GM13976 (cell line): ENCODE results near the gene EIF2B4.

Experiments used
- DNase-seq: peaks from one replicate; pipeline ENCODE4 v3.0.0; 2012; ENCODE audit warnings: low spot score
- in situ Hi-C: fragments of 300-500 bp; cut with MboI; formaldehyde crosslinking; loops from one replicate; pipeline ENCODE4 v1.12.0; 2022; ENCODE audit warnings: low sequenced_read_pairs, mixed read lengths, inconsistent platforms; ENCODE audit not compliant: unreplicated experiment
- TF ChIP-seq, protein P1 (sequence below): IDR thresholded peaks from 2 replicates; pipeline ENCODE4 v1.5.1; 2012; ENCODE audit warnings: borderline replicate concordance, mild to moderate bottlenecking; ENCODE audit not compliant: insufficient read depth; ENCODE audit errors: extremely low read depth, missing control alignments, control extremely low read depth

Gene EIF2B4

GRCh38 chr2:27376866-27377617, 6.9 kb upstream of the EIF2B4 start:
- in situ Hi-C loops = no loop called here
- DNase-seq = no peak
- TF ChIP-seq, protein P1, sequence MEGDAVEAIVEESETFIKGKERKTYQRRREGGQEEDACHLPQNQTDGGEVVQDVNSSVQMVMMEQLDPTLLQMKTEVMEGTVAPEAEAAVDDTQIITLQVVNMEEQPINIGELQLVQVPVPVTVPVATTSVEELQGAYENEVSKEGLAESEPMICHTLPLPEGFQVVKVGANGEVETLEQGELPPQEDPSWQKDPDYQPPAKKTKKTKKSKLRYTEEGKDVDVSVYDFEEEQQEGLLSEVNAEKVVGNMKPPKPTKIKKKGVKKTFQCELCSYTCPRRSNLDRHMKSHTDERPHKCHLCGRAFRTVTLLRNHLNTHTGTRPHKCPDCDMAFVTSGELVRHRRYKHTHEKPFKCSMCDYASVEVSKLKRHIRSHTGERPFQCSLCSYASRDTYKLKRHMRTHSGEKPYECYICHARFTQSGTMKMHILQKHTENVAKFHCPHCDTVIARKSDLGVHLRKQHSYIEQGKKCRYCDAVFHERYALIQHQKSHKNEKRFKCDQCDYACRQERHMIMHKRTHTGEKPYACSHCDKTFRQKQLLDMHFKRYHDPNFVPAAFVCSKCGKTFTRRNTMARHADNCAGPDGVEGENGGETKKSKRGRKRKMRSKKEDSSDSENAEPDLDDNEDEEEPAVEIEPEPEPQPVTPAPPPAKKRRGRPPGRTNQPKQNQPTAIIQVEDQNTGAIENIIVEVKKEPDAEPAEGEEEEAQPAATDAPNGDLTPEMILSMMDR = no peak

- TF ChIP-seq, protein P1 = no peak
- in situ Hi-C loops = no loop called here
- DNase-seq = no peak
These were observed 6.2 kb upstream of the EIF2B4 start for GRCh38 chr2:27376151-27376865.

GRCh38 chr2:27375513-27376099, 5.5 kb upstream of the EIF2B4 start:
- DNase-seq = no peak
- TF ChIP-seq, protein P1 = no peak
- in situ Hi-C loops = no loop called here

DNA sequence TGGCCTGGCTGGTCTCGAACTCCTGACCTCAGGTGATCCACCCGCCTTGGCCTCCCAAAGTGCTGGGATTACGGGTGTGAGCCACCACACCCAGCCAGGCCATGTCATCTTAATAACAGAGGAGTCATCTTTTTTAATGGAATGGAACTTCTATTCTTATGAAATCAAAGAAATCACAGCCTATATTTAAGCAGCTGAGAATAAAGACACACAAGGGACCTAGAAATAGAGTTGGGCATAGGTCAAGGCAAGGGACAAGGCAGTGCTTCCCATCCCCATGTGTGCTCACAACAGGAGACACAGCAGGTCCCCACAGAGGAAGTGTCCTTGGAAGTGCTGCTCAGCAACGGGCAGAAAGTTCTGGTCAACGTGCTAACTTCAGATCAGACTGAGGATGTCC, 3.4 kb upstream of the EIF2B4 start:
- TF ChIP-seq, protein P1 = no peak
- in situ Hi-C loops = no loop called here
- no peak for DNase-seq

GRCh38 chr2:27372937-27373336, 2.8 kb upstream of the EIF2B4 start:
- DNase-seq = no peak
- TF ChIP-seq, protein P1 = no peak
- in situ Hi-C loops = no loop called here

DNA sequence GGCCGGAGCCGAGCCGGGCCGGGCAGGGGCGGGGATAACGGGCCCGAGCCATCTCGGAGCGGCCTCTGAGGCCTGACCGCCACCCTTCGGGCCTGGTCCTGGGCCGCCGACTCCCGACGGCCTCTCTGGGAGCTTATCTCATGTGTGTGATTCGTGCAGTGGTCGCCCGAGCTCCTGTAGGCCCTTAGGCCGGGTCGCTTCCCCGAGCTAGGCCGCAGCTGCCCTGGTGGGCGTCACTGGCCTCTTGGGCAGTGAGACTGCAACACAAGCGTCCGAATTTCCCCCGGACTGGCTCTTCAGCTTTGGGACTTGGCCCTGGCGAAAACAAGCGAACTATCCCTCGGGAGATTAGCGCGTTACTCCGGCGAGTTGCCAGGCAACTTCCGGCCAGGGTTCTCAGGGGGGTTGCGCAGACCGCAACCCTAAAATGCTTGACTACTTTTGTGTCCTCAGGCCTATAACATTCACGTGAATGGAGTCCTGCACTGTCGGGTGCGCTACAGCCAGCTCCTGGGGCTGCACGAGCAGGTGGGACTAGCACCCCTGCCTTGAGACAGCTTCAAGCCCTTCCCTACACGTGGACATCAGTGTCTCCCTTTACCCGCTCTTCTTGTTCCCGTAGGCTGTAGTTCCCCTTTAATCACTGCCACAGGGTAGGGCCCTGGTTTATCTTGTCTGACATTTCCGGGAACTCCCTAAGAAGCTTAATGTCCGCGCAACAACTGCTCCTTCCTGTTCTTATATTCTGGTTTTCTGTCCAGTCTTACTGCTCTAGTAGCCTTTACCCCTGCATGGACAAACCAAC, 880 bp upstream of the EIF2B4 start:
- in situ Hi-C loops = no loop called here
- TF ChIP-seq, protein P1 = no peak
- peak; percentile 47 for DNase-seq
